Measurements from ENCODE around the gene PANK1. TPM values are rescaled to one million over a fixed set of nuclear protein-coding genes. Genes with fewer than 3 reads are reported as not detected.

The PANK1 gene
- total and polyA plus RNA-seq, 2 of the 8 experiments (the other 6 are each of a cell fraction or from before 2014, with no cell fraction given): 18.5 to 40.4 TPM

DNA sequence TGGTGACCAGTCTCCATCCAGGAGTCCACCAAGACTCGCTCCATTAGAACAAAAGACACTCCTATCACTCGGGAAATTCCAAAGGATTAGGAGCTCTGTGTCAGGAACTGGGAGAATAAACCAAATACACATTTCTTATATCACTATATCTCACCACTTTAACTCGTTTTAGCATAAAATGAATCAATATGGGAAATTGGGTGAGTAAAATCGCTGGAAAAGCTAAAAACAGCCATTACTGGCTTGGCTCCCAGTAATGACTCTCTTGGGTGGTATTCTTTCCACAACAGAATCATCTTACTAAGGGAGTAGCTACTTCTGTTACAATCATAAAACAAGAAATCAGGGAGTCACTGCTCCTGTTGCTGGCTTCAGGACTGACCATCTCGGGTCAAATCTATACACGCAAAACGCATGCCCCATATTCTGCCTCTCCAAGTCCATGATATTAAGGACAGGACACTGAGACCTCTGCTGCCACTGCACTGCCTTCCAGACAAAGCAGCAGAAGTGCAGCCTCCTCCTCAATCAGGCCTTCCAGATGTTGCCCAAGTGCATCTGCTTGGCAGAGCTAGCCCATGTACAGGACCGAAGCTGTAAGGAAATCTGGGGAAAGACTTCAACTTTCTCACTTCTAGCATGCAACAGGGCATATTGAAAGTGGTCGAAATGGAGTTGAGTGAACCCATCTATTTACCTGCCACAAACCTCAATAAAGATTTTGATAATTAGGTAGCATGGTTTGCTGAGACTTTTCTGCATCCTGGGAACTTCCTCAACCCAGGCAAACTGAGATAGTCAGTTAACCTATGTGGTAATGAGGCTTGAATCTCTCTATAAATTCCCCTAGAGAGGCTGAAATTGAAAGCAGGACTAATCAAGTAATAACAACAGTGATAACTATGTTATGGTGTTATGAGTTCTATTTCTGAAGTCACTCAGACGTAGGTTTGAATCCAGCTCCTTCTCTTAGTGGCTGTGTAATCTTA lies 14.4 kb upstream of the PANK1 start:
- Histone ChIP-seq H4K20me1 (replicated peaks in 1 of 2; ENCODE audit: control insufficient read depth in 1 of 2, insufficient read depth in 2 of 2, low read length in 2 of 2) (no peaks in the 10 kb centered on the region), H4K5ac (ENCODE audit: insufficient read length, low read depth, low read length) (no peak overlapping the region), H3K23ac (ENCODE audit: insufficient read length) (no peak overlapping the region), H3K36me3 (ENCODE audit: control insufficient read depth in 2 of 4, insufficient read depth in 4 of 4, low read length in 3 of 4) (peaks cover 0 to 6% (median 2%) of the 10 kb centered on the region in 4 experiments; a peak in 2 of 8 replicates), H2BK20ac (ENCODE audit: low read length) (no peak overlapping the region), H2BK12ac (ENCODE audit: low read depth, low read length) (no peak overlapping the region), H3K9me3 (ENCODE audit: insufficient read depth in 2 of 2, low read depth in 1 of 2, low read length in 1 of 2) (peaks cover 13 to 20% of the 10 kb centered on the region in 2 experiments; a peak in 1 of 4 replicates), H3K79me2 (ENCODE audit: control insufficient read depth in 1 of 2, insufficient read depth in 2 of 2, low read length in 2 of 2) (no peaks in the 10 kb centered on the region), H4K91ac (replicated peaks; ENCODE audit: insufficient read length, low read length) (no peak overlapping the region), H3K79me1 (ENCODE audit: low read depth, low read length) (no peaks in the 10 kb centered on the region), H3K23me2 (ENCODE audit: low read depth, low read length) (no peaks in the 10 kb centered on the region), H3K4me3 (ENCODE audit: extremely low read depth in 1 of 4, insufficient read depth in 2 of 4, low read depth in 3 of 4, low read length in 4 of 4) (no peak overlapping the region), H3K4me2 (ENCODE audit: insufficient read depth in 1 of 2, low read depth in 2 of 2, low read length in 2 of 2) (no peak overlapping the region), H2BK5ac (ENCODE audit: low read depth, low read length) (no peak overlapping the region), H3K4ac (replicated peaks; ENCODE audit: insufficient read length, low read depth, low read length) (no peak overlapping the region), H3K27ac (ENCODE audit: low read depth, low read length) (no peak overlapping the region), H2AFZ (ENCODE audit: low read length) (no peak overlapping the region), H2BK120ac (replicated peaks; ENCODE audit: low read depth, low read length) (no peak overlapping the region), H2AK5ac (ENCODE audit: low read depth, low read length) (no peak overlapping the region), H3K18ac (ENCODE audit: extremely low read depth, low read length) (no peak overlapping the region), H4K8ac (ENCODE audit: extremely low read depth, insufficient read depth, low read length) (no peak overlapping the region), H3K9ac (replicated peaks in 1 of 4; ENCODE audit: extremely low read depth in 1 of 4, low read depth in 3 of 4, low read length in 3 of 4) (no peak overlapping the region; a peak in 1 of 7 replicates), H3K56ac (replicated peaks; ENCODE audit: insufficient read length, low read depth, low read length) (no peak overlapping the region), H3K14ac (ENCODE audit: insufficient read length) (no peak overlapping the region), H2BK15ac (ENCODE audit: low read length) (no peak overlapping the region), H3K4me1 (replicated peaks in 1 of 4; ENCODE audit: control insufficient read depth in 3 of 4, insufficient read depth in 4 of 4, low read length in 3 of 4) (no peaks in the 10 kb centered on the region), H3K27me3 (replicated peaks in 1 of 4; ENCODE audit: control insufficient read depth in 3 of 4, extremely low read depth in 1 of 4, insufficient read depth in 3 of 4, low read length in 3 of 4) (no peaks in the 10 kb centered on the region)
- FAIRE-seq (no peak), DNase-seq (ENCODE audit: low read depth in 1 of 2, low spot score in 2 of 2) (no peak)
- ChIA-PET POLR2A (ENCODE audit: partially characterized antibody) (interaction anchor here (1.2 to 7.3 kb wide), 4 partner anchors 8 to 34 kb away, joined by 3 to 50 read pairs (median 4); partner anchors contain the start of gene PANK1), CTCF (ENCODE audit: partially characterized antibody) (interaction anchor here (1.9 kb wide), 1 partner anchor 24 kb away, joined by 5 read pairs; no protein-coding TSS in a partner anchor)
- WGBS, 2 experiments (ENCODE audit: extremely low coverage in 1 of 2, insufficient coverage in 1 of 2, insufficient read length in 1 of 2, insufficient replicate concordance in 2 of 2, low coverage in 1 of 2, low lambda C conversion rate in 2 of 2, missing lambda C conversion rate in 1 of 2): 87% methylated on average over 10 of the region's 10 CpGs; no CpG with 5 or more reads in 1 of the 2 experiments
- TF ChIP-seq HDAC2 (IDR thresholded peaks at IDR 0.05; ENCODE audit: borderline replicate concordance in 1 of 2, low read depth in 2 of 2, low read length in 2 of 2) (no peak), SP4 (IDR thresholded peaks at IDR 0.05; ENCODE audit: low read length) (no peak), SIRT6 (IDR thresholded peaks at IDR 0.05; ENCODE audit: low read length) (no peak), CHD1 (IDR thresholded peaks at IDR 0.05; ENCODE audit: low read depth, low read length) (no peak), SUZ12 (IDR thresholded peaks at IDR 0.05; ENCODE audit: low read length) (no peak), RFX5 (IDR thresholded peaks at IDR 0.05; ENCODE audit: borderline replicate concordance, low read depth, low read length) (no peak), GABPA (IDR thresholded peaks at IDR 0.05; ENCODE audit: borderline replicate concordance, insufficient read depth, low read length) (no peak), TCF12 (IDR thresholded peaks at IDR 0.05; ENCODE audit: low read depth, low read length) (no peak), SRF (IDR thresholded peaks at IDR 0.05; ENCODE audit: low read depth, low read length) (no peak), POLR2AphosphoS5 (IDR thresholded peaks at IDR 0.05; ENCODE audit: low read depth, low read length) (no peak), POLR2A (IDR thresholded peaks at IDR 0.05; ENCODE audit: control extremely low read depth in 1 of 2, low read depth in 2 of 2, low read length in 2 of 2) (no peak), TAF1 (IDR thresholded peaks at IDR 0.05; ENCODE audit: low read depth, low read length) (no peak)

Data from H1 (cell line).